Measurements from ENCODE around the gene PRKN.

GRCh38 chr6:161489626-161490306 lies 1237.8 kb downstream of the PRKN start:
- no peak for TF ChIP-seq SP1 (IDR thresholded peaks at IDR 0.05)
- no peak for TF ChIP-seq ZNF384 (IDR thresholded peaks at IDR 0.05)
- no peak for TF ChIP-seq BHLHE40 (IDR thresholded peaks at IDR 0.05; ENCODE audit: borderline replicate concordance)
- TF ChIP-seq ELF4 (IDR thresholded peaks at IDR 0.05), result no peak
- no peak for TF ChIP-seq NFRKB (IDR thresholded peaks at IDR 0.05)
- TF ChIP-seq TARDBP (IDR thresholded peaks at IDR 0.05), result no peak
- no peak for TF ChIP-seq SUZ12 (IDR thresholded peaks at IDR 0.05)
- no peak for TF ChIP-seq FOXK2 (IDR thresholded peaks at IDR 0.05)
- no peak for TF ChIP-seq HDGF (IDR thresholded peaks at IDR 0.05; ENCODE audit: borderline replicate concordance)

All from HEK293T (cell line).